ENCODE measurements around the gene CHST10. TPM values are rescaled to one million over a fixed set of nuclear protein-coding genes. Genes with fewer than 3 reads are reported as not detected.

The CHST10 gene
- total and polyA plus RNA-seq, 12 donors, result 5.1 to 11.8 (median 8.9) TPM

GRCh38 chr2:100408104-100408503, 9.4 kb downstream of the CHST10 start:
- Histone ChIP-seq H3K4me1 (peaks cover 0 to 20% (median 8%) of the 10 kb centered on the region in 9 donors), H3K9me3 (no peaks in the 10 kb centered on the region), H3K36me3 (peaks cover 0 to 55% (median 6%) of the 10 kb centered on the region in 9 donors), H3K27me3 (no peaks in the 10 kb centered on the region), H3K27ac (peak overlapping the region in 3 of 10 donors; percentile 39 to 52 (median 51)), H3K4me3 (no peak overlapping the region)
- peak; percentile 29 to 82 (median 72) for ATAC-seq
- 42 to 53% methylated on average over 2 of the region's 2 CpGs for WGBS, 2 donors
- no peak for TF ChIP-seq CTCF (IDR thresholded peaks at IDR 0.05)
- intact Hi-C loops (cut with DNase I), result loop anchor here in 1 of 10 donors (5.0 kb wide), 1 partner anchor 994 kb away; no protein-coding TSS in a partner anchor
- peak in 1 of 2 donors; percentile 19 for DNase-seq

GRCh38 chr2:100407563-100407962, 9.9 kb downstream of the CHST10 start:
- WGBS, 2 donors, result 92 to 93% methylated on average over 6 of the region's 6 CpGs
- H3K4me3 ChIP-seq, result no peak overlapping the region
- ATAC-seq (peak in 2 of 8 donors; percentile 8 to 15), DNase-seq (no peak)
- no peak for TF ChIP-seq CTCF (IDR thresholded peaks at IDR 0.05)
- H3K9me3 ChIP-seq, result no peaks in the 10 kb centered on the region
- intact Hi-C loops (cut with DNase I), result loop anchor here in 1 of 10 donors (5.0 kb wide), 1 partner anchor 995 kb away; no protein-coding TSS in a partner anchor
- no peaks in the 10 kb centered on the region for H3K27me3 ChIP-seq
- peaks cover 0 to 60% (median 6%) of the 10 kb centered on the region in 9 donors for H3K36me3 ChIP-seq
- H3K4me1 ChIP-seq, result peaks cover 0 to 20% (median 8%) of the 10 kb centered on the region in 9 donors
- H3K27ac ChIP-seq, result peak overlapping the region in 3 of 10 donors; percentile 39 to 52 (median 51)

- Histone ChIP-seq H3K9me3 (no peaks in the 10 kb centered on the region), H3K27me3 (no peaks in the 10 kb centered on the region), H3K4me1 (peaks cover 0 to 20% (median 8%) of the 10 kb centered on the region in 9 donors), H3K27ac (peak overlapping the region in 4 of 10 donors; percentile 15 to 52 (median 45)), H3K36me3 (peaks cover 0 to 60% (median 9%) of the 10 kb centered on the region in 9 donors), H3K4me3 (no peak overlapping the region)
- ATAC-seq (peak in 7 of 8 donors; percentile 22 to 76 (median 50)), DNase-seq (no peak)
- intact Hi-C loops (cut with DNase I), result loop anchor here in 1 of 10 donors (5.0 kb wide), 1 partner anchor 995 kb away; no protein-coding TSS in a partner anchor
- TF ChIP-seq CTCF (IDR thresholded peaks at IDR 0.05), result no peak
- 77 to 78% methylated on average over 6 of the region's 6 CpGs for WGBS, 2 donors
These were observed 10.4 kb downstream of the CHST10 start for GRCh38 chr2:100407073-100407472.

- H3K36me3 ChIP-seq, result peaks cover 0 to 67% (median 12%) of the 10 kb centered on the region in 9 donors
- H3K9me3 ChIP-seq, result no peaks in the 10 kb centered on the region
- ATAC-seq (no peak), DNase-seq (no peak)
- H3K27ac ChIP-seq, result no peak overlapping the region
- TF ChIP-seq CTCF (IDR thresholded peaks at IDR 0.05), result no peak
- peaks cover 0 to 20% (median 8%) of the 10 kb centered on the region in 9 donors for H3K4me1 ChIP-seq
- WGBS, 2 donors, result 92 to 94% methylated on average over 5 of the region's 5 CpGs
- intact Hi-C loops (cut with DNase I), result loop anchor here in 1 of 10 donors (5.0 kb wide), 1 partner anchor 996 kb away; no protein-coding TSS in a partner anchor
- no peak overlapping the region for H3K4me3 ChIP-seq
- H3K27me3 ChIP-seq, result no peaks in the 10 kb centered on the region
These were observed 11.4 kb downstream of the CHST10 start for GRCh38 chr2:100406120-100406508.
